CD14-positive monocyte (primary cell): ENCODE results near the gene MICU2. TPM values are rescaled to one million over a fixed set of nuclear protein-coding genes. Genes with fewer than 3 reads are reported as not detected.

ENCODE experiments used
- DNase-seq, 3 donors: peaks; one replicate each; pipeline ENCODE4 v3.0.0-alpha.2; 2011 to 2022
- H2AFZ ChIP-seq: 2 replicates; pipeline ENCODE4 v1.6.0; 2012; ENCODE audit warnings: mild to moderate bottlenecking, low read depth, low read length, inconsistent platforms; ENCODE audit not compliant: insufficient read depth, poor library complexity, severe bottlenecking
- H3K27ac ChIP-seq, 2 donors: 1 replicate in 1 of 2; 2 replicates in 1 of 2; pipeline ENCODE4 v1.5.1; 2012 to 2013; ENCODE audit warnings: low read length in 2 of 2, control low read depth in 1 of 2, inconsistent platforms in 1 of 2, low read depth in 1 of 2, mild to moderate bottlenecking in 1 of 2
- H3K27me3 ChIP-seq, 2 donors: one replicate each; pipeline versions ENCODE4 v1.6.0 to v1.6.1; 2011 to 2013; ENCODE audit warnings: low read length in 2 of 2; ENCODE audit not compliant: control insufficient read depth in 2 of 2, insufficient read depth in 2 of 2
- H3K36me3 ChIP-seq, 2 donors: replicated peaks in 1 of 2; 1 replicate in 1 of 2; 2 replicates in 1 of 2; pipeline versions ENCODE4 v1.5.1 to v1.6.1; 2012 to 2013; ENCODE audit warnings: low read length in 2 of 2, control low read depth in 1 of 2, inconsistent platforms in 1 of 2, mild to moderate bottlenecking in 1 of 2; ENCODE audit not compliant: insufficient read depth in 2 of 2, control insufficient read depth in 1 of 2
- H3K4me1 ChIP-seq, 2 donors: 1 replicate in 1 of 2; 2 replicates in 1 of 2; pipeline versions ENCODE4 v1.5.1 to v1.6.1; 2012 to 2013; ENCODE audit warnings: low read length in 2 of 2, control low read depth in 1 of 2, inconsistent platforms in 1 of 2, mild to moderate bottlenecking in 1 of 2, moderate library complexity in 1 of 2; ENCODE audit not compliant: insufficient read depth in 2 of 2, control insufficient read depth in 1 of 2
- H3K4me2 ChIP-seq: replicated peaks from 2 replicates; pipeline ENCODE3; 2012; ENCODE audit warnings: low read length, moderate library complexity, mild to moderate bottlenecking; ENCODE audit not compliant: poor library complexity, severe bottlenecking; ENCODE audit errors: extremely low read depth
- H3K4me3 ChIP-seq, 3 experiments: fragments of 200-600 bp in 1 of 3; sonication (generic) in 1 of 3; replicated peaks in 1 of 3; 1 replicate in 2 of 3; 2 replicates in 1 of 3; pipeline ENCODE4 v1.5.1; 2011 to 2013; ENCODE audit warnings: low read length in 3 of 3, mild to moderate bottlenecking in 3 of 3, control low read depth in 2 of 3, low read depth in 2 of 3, inconsistent platforms in 1 of 3, moderate library complexity in 1 of 3
- H3K79me2 ChIP-seq: 2 replicates; pipeline ENCODE4 v1.6.0; 2012; ENCODE audit warnings: mild to moderate bottlenecking, control low read depth, inconsistent platforms, low read length, moderate library complexity; ENCODE audit not compliant: insufficient read depth
- H3K9ac ChIP-seq: 2 replicates; pipeline ENCODE4 v1.6.0; 2017; ENCODE audit warnings: low read length, mild to moderate bottlenecking; ENCODE audit not compliant: insufficient read depth, poor library complexity, severe bottlenecking
- H3K9me3 ChIP-seq, 2 donors: replicated peaks in 1 of 2; 1 replicate in 1 of 2; 2 replicates in 1 of 2; pipeline versions ENCODE4 v1.5.1 to v1.6.1; 2012 to 2013; ENCODE audit warnings: low read length in 2 of 2, control low read depth in 1 of 2; ENCODE audit not compliant: control insufficient read depth in 1 of 2, insufficient read depth in 1 of 2
- H4K20me1 ChIP-seq: 2 replicates; pipeline ENCODE4 v1.6.0; 2012; ENCODE audit warnings: mild to moderate bottlenecking, low read length, control low read depth, moderate library complexity; ENCODE audit not compliant: insufficient read depth
- H3K27ac Mint-ChIP-seq, 7 donors: one replicate each; pipeline ENCODE4 v1.8.0; 2020; ENCODE audit warnings: mild to moderate bottlenecking in 7 of 7, mixed read lengths in 7 of 7, moderate library complexity in 6 of 7, inconsistent platforms in 2 of 7
- H3K27me3 Mint-ChIP-seq, 3 donors: one replicate each; pipeline ENCODE4 v1.8.0; 2021 to 2022; ENCODE audit warnings: low read depth in 3 of 3, mild to moderate bottlenecking in 3 of 3, mixed read lengths in 3 of 3, moderate library complexity in 3 of 3, inconsistent platforms in 1 of 3
- H3K36me3 Mint-ChIP-seq, 2 donors: one replicate each; pipeline ENCODE4 v1.8.0; 2020; ENCODE audit warnings: mixed read lengths in 2 of 2, inconsistent platforms in 1 of 2, mild to moderate bottlenecking in 1 of 2
- H3K4me1 Mint-ChIP-seq: one replicate; pipeline ENCODE4 v1.8.0; 2020; ENCODE audit warnings: mild to moderate bottlenecking, mixed read lengths
- H3K4me3 Mint-ChIP-seq, 2 donors: one replicate each; pipeline ENCODE4 v1.8.0; 2020; ENCODE audit warnings: mild to moderate bottlenecking in 2 of 2, mixed read lengths in 2 of 2, moderate library complexity in 1 of 2
- H3K9me3 Mint-ChIP-seq, 7 donors: one replicate each; pipeline ENCODE4 v1.8.0; 2020 to 2022; ENCODE audit warnings: mixed read lengths in 7 of 7, mild to moderate bottlenecking in 6 of 7, moderate library complexity in 6 of 7, inconsistent platforms in 2 of 7
- WGBS: methylation state at CpG from one replicate; pipeline ENCODE4 v1.1.5; 2013; ENCODE audit warnings: missing lambda C conversion rate; ENCODE audit not compliant: insufficient coverage; 5-methylcytosine and 5-hydroxymethylcytosine counted together
- intact Hi-C, 2 donors: fragments of 100-400 bp; cut with micrococcal nuclease; formaldehyde crosslinking; loops; one replicate each; pipeline versions ENCODE4 v1.15.0 to v1.15.1; 2023
- polyA plus RNA-seq, 3 donors: library from polyadenylated mRNA; depleted of rRNA in 1 of 3; unstranded in 2 of 3; stranded (reverse) in 1 of 3; fragments of 300-500 nt in 2 of 3; fragments of >200 nt in 1 of 3; fragmentation: Illumina TruSeq in 2 of 3; gene quantifications; 1 replicate in 2 of 3; 2 replicates in 1 of 3; pipeline ENCODE4 v1.2.3, GENCODE V29; 2012 to 2021
- TF ChIP-seq, protein P1 (sequence below): fragments of 200-600 bp; IDR thresholded peaks from one replicate; pipeline ENCODE4 v1.8.0; 2022; ENCODE audit warnings: antibody characterized with exemption, mild to moderate bottlenecking

Gene MICU2
- polyA plus RNA-seq, 3 donors: 21.5 to 32.1 (median 26.8) TPM

DNA sequence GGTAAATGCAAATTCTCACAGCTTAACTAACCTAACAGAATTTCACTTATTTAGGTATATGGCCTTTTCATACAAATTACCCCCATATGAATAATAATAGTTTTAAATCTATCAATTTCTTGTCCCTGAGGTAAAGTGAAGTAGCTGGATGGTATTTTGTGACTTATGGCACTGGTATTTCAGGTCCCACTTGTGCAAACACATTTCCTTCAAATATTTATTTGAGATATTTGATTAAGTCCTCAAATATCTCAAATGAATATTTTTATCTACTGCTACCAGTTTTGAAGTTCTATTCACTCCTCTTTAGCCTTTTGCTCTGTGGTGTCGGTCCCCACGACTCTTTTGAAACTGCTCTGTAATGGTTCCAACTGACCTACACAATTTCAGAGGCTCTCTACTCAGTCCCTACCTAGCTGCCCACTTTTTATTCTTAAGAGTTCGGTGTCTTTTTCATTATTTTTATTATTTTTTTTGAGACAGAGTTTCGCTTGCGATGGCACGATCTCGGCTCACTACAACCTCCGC lies 85.3 kb downstream of the MICU2 start:
- Histone ChIP-seq H3K79me2 (no peaks in the 10 kb centered on the region), H4K20me1 (no peaks in the 10 kb centered on the region), H3K9ac (no peak overlapping the region), H2AFZ (no peak overlapping the region), H3K4me1 (no peaks in the 10 kb centered on the region), H3K4me3 (no peak overlapping the region), H3K36me3 (peaks cover 42 to 84% of the 10 kb centered on the region in 2 donors), H3K4me2 (no peak overlapping the region), H3K27ac (no peak overlapping the region), H3K9me3 (no peaks in the 10 kb centered on the region), H3K27me3 (no peaks in the 10 kb centered on the region)
- no peak for DNase-seq
- peaks cover 0 to 2% (median 0%) of the 10 kb centered on the region in 7 donors for H3K9me3 Mint-ChIP-seq
- intact Hi-C loops: no loop called here
- peaks cover 51 to 70% of the 10 kb centered on the region in 2 donors for H3K36me3 Mint-ChIP-seq
- TF ChIP-seq, protein P1, sequence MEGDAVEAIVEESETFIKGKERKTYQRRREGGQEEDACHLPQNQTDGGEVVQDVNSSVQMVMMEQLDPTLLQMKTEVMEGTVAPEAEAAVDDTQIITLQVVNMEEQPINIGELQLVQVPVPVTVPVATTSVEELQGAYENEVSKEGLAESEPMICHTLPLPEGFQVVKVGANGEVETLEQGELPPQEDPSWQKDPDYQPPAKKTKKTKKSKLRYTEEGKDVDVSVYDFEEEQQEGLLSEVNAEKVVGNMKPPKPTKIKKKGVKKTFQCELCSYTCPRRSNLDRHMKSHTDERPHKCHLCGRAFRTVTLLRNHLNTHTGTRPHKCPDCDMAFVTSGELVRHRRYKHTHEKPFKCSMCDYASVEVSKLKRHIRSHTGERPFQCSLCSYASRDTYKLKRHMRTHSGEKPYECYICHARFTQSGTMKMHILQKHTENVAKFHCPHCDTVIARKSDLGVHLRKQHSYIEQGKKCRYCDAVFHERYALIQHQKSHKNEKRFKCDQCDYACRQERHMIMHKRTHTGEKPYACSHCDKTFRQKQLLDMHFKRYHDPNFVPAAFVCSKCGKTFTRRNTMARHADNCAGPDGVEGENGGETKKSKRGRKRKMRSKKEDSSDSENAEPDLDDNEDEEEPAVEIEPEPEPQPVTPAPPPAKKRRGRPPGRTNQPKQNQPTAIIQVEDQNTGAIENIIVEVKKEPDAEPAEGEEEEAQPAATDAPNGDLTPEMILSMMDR: no peak
- no peak overlapping the region for H3K27ac Mint-ChIP-seq
- H3K4me3 Mint-ChIP-seq: no peak overlapping the region
- 100% methylated on average over 7 of the region's 8 CpGs for WGBS
- H3K4me1 Mint-ChIP-seq: no peaks in the 10 kb centered on the region
- H3K27me3 Mint-ChIP-seq: no peaks in the 10 kb centered on the region

DNA sequence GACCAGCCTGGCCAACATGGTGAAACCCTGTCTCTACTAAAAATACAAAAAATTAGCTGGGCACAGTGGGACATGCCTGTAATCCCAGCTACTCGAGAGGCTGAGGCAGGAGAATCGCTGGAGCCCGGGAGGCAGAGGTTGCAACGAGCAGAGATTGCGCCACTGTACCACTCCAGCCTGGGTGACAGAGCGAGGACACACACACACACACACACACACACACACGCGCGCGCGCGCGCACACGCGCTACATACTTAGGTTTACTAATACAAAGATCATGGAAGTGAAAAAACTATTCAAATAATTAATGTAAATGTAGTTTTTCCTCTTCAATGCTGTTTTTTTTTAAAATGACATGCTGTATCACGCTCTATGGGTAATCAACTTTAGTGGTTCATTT lies 86.4 kb downstream of the MICU2 start:
- Mint-ChIP-seq H3K27ac (no peak overlapping the region), H3K4me1 (no peaks in the 10 kb centered on the region), H3K4me3 (no peak overlapping the region), H3K9me3 (peaks cover 0 to 2% (median 0%) of the 10 kb centered on the region in 7 donors), H3K36me3 (peaks cover 54 to 74% of the 10 kb centered on the region in 2 donors), H3K27me3 (no peaks in the 10 kb centered on the region)
- H3K4me2 ChIP-seq: no peak overlapping the region
- no peaks in the 10 kb centered on the region for H3K27me3 ChIP-seq
- H3K9ac ChIP-seq: no peak overlapping the region
- WGBS: no CpG with 5 or more reads among the region's 16 CpGs
- DNase-seq: no peak
- TF ChIP-seq, protein P1: no peak
- intact Hi-C loops: no loop called here
- no peak overlapping the region for H3K4me3 ChIP-seq
- no peaks in the 10 kb centered on the region for H3K79me2 ChIP-seq
- peaks cover 44 to 82% of the 10 kb centered on the region in 2 donors for H3K36me3 ChIP-seq
- no peak overlapping the region for H3K27ac ChIP-seq
- no peaks in the 10 kb centered on the region for H3K9me3 ChIP-seq
- no peaks in the 10 kb centered on the region for H3K4me1 ChIP-seq
- no peak overlapping the region for H2AFZ ChIP-seq
- no peaks in the 10 kb centered on the region for H4K20me1 ChIP-seq
